Raji (cell line): ENCODE results near the gene TRIM62.

Experiments used
- POLR2A ChIP-seq: IDR thresholded peaks from 2 replicates; pipeline ENCODE4 v1.6.1; 2011; ENCODE audit warnings: low read depth, low read length, control low read depth; ENCODE audit not compliant: insufficient read depth

The TRIM62 gene

DNA sequence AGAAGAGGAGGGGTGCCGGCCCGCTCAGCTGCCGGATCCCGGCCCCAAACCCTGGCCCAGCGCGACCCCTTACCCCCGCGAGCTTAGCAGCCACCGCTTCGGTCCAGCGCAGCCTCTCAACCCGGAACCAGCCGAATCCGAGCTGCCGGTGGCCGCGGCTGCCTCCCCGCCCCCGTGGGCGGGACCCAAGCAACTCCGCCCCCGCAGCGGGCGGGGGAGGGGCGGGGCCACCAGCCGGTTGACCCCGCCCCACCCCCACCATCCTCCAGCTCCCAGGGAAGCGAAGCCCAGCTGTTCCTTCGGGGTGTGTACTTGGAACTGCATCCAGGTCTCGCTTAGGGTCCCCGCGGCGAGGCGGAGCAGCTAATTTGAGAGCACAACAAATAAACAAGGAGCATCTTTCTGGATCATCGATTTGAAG is at the start of gene TRIM62:
TSS of gene TRIM62 (minus strand) at position 123 of the 421 bp plus-strand sequence. CDS start 611 bp downstream, outside the sequence.
- peak; percentile 70 for TF ChIP-seq POLR2A

DNA sequence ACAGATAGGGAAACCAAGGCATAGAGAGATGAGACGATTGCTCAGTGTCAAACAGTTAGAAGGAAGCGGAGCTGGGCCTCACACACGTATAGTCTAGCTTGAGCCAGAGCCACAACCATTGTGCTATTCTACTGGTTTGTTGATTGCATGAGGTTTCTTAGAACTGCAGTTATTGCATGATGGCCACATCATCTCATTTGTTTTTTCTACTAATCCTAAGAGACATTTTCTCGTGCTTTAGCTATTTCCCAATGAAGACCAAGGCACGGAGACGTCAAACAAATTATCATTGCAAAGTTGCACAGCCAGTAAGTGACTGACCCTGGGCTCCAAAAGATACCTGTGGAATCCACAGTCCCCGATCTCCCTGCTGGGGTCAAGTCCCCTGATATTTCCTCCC is 49.3 kb upstream of the TRIM62 start:
- TF ChIP-seq POLR2A, result no peak

- TF ChIP-seq POLR2A, result no peak
Measured at GRCh38 chr1:33228935-33229487, 47.2 kb upstream of the TRIM62 start.

GRCh38 chr1:33225586-33225985 is 43.7 kb upstream of the TRIM62 start:
- TF ChIP-seq POLR2A, result no peak

GRCh38 chr1:33224166-33224707 is 42.4 kb upstream of the TRIM62 start:
- no peak for TF ChIP-seq POLR2A

DNA sequence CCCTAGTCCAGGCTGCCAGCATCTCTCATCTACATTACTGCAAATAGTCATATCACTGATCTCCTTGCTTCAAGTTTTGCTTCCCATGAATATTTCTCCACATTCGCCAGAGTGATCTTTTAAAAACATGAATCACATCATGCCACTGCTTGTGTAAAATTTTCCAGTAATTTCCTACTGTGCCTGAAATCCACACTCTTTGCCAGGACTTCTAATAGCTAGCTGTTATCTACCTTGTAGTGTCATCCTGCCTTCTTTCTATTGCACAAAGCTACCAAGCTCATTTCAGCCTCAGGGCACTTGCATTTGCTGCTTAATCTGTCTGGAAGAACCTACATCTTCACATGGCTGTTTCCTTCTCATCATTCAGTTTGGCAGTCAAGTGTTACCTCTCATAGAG is 40.5 kb upstream of the TRIM62 start:
- no peak for TF ChIP-seq POLR2A

DNA sequence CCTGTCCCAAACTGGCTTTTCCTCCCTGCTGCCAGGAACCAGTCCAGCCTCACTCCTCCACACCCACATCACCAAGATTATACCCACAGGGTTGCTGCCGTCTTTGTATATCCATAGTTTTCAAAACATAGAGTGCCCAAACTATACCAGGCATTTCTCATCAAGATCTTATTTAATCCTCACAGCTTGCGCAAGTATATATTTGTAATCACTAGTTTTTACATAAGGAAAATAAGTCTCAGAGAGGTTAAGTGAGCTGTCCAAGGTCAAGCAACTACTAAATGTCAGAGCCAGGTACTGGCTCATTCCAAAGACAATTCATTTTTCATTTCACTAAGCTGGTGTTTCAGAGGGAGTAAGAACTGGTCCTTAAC is 39.5 kb upstream of the TRIM62 start:
- TF ChIP-seq POLR2A, result no peak

DNA sequence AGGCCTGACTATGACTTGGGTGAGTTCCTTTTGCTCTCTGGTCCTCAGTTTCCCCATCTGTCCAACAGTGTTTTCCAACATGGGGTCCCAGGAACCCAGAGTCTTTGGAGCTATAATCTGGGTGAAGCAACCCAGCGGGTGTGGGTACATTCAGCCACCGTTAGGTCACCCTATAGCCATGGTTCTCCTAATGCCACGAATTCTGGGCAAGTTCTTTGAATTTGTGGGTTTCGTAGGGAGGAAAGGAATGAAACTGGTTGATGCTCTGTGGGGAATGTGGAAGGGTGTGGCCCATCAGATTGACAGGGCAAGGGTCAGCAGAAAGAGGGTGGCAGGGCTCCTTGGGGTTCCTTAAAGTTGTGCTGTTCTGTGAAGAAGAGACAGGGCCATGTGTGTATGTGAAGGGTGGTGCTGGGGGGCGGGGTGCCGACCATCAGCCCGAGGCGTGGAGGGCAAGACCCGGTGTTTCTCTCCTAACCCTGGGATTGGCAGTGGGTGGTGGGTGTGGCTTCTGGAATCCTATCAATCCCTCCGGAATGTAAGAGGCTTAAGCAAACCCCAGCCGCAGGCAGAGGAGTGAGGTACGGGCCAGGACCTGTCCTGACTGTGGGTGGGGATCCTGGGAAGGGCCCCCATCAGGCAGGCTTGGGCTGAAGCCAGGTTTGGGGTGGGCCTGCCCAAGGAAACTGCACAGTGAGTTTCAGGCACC is 39.0 kb upstream of the TRIM62 start:
- TF ChIP-seq POLR2A, result no peak

DNA sequence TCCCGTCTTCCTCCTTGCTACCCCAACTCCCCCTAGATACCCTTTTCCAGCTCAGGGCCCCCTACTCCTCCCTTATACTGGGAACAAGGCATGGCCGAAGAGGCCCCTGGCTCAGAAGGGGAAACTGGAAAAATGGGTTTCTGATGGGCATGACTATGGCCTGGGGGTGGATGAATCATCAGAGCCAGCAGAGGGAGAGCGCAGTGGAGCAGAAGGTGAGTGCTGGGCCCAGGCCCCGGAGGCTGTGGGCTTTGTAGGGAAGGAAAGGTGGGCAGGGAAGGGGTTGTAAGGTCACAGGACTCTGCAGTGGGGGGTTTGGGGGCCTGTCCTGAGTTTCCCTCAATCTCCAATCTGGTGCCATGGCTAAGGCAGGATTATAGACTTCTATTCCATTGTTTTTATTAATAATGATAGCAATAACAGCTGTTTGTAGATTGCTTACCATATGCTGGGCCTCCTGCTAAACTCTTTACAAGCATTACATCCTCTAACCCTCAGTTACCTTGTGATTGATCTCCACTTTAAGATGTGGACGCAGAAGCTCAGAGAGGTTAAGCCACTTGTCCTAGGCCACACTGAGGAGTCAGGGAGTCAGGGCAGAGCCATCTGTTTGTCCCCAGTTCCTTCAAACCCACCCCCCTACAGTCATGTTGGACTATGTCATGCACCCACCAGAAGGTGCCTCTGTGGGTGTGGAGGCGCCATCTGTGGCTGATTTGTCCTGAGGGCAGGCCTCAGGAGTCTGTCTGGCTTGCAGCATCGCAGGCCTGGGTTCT is 38.2 kb upstream of the TRIM62 start:
- no peak for TF ChIP-seq POLR2A

DNA sequence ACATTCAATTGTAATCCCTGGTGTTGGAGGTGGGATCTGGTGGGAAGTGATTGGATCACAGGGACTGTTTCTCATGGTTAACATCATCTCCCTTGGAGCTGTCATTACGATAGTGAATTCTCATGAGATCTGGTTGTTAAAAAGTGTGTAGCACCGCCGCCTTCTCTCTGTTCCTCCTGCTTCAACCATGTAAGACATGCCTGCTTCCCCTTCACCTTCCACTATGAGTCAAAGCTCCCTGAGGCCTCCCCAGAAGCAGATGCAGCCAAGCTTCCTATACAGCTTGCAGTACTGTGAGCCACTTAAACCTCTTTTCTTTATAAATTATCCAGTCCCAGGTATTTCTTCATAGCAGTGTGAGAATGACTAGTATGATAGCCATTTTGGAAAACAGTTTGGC is 30.1 kb upstream of the TRIM62 start:
- TF ChIP-seq POLR2A, result no peak

DNA sequence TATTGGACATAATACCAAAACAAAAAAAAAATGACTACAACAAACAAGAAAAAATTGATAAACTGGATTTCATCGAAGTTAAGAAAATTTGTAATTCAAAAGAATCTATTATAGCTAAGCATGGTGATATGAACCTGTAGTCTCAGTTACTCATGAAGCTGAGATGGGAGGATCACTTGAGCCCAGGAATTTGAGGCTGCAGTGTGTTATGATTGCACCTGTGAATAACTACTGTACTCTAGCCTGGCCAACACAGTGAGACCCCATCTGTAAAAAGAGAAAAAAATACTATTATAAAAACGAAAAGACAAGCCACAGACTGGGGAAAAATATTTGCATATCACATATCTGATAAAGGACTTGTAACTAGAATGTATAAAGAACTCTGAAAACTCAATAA is 24.5 kb upstream of the TRIM62 start:
- no peak for TF ChIP-seq POLR2A

DNA sequence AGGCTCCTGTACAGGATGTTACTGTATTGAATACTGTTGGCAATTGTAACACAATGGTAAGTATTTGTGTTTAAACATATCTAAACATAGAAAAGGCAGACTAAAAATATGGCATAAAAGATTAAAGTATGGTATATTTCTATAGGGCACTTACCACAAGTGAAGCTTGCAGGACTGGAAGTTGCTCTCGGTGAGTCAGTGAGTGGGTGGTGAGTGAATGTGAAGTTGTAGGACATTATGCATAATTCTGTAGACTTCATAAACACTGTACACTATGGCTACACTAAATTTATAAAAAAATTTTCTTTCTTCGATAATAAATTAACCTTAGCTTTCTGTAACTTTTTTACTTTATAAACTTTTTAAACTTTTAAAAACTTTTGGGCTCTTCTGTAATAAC is 13.7 kb upstream of the TRIM62 start:
- no peak for TF ChIP-seq POLR2A

DNA sequence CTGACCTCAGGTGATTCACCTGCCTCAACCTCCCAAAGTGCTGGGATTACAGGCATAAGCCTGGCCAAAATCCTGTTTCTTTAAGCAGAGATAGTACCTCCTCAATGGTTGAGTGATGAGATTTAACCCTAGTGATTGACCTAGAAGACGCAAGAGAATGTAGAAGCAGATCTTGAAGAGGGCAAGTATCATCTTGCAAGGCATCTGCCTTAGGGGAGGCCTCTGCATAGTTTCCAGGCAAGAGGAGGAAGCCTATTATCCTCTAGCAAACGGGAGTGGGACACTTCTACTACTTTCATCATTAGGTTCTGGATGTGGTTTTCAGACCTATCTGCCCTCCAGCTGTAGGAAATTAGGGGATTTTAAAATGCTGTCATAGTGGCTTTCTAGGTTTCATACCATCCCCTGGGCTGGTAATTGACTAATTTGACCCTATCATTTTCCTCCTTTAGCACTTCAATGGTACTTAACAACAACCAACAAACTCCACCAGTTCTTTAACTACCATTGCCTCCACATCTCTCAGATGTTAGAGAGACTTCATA is 10.0 kb upstream of the TRIM62 start:
- TF ChIP-seq POLR2A, result no peak

DNA sequence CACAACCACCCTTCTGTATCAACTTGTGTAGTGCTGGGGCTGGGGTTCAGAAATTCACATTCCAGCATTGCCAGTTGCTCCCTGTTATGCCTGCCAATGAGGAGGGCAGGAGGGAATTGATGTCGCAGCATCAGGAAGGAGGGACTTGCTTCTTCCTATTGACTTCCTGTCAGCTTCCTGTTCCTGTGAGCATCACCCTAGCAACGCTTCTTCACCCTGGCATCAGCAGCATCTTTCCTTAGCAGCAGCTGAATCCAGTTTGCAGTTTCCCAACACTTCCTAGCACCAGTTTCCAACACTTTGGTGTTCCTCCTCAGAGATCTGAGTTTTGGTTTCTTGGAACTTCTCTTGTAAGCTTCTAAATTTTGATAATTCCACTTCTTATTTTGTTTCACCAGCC is 8.9 kb upstream of the TRIM62 start:
- no peak for TF ChIP-seq POLR2A

- no peak for TF ChIP-seq POLR2A
Measured at GRCh38 chr1:33188572-33189275, 6.9 kb upstream of the TRIM62 start.
